ENCODE results near the gene UNC45B. TPM values are rescaled to one million over a fixed set of nuclear protein-coding genes. Genes with fewer than 3 reads are reported as not detected.

UNC45B gene
- total RNA-seq, 3 donors from 2014 or later (not counting 1 experiment from before 2014, with no cell fraction given): 0.78 to 1.4 (median 1.2) TPM

- intact Hi-C loops (cut with micrococcal nuclease): no loop called here
- H3K27me3 Mint-ChIP-seq (ENCODE audit: low read depth in 2 of 2): no peaks in the 10 kb centered on the region
- peaks cover 53 to 58% of the 10 kb centered on the region in 2 donors for H3K4me1 Mint-ChIP-seq
- no peaks in the 10 kb centered on the region for H3K27me3 ChIP-seq (ENCODE audit: control insufficient read depth, insufficient read depth, low read length)
- H3K27ac Mint-ChIP-seq: no peak overlapping the region
- no peak overlapping the region for H3K4me3 Mint-ChIP-seq
- H3K36me3 Mint-ChIP-seq: no peaks in the 10 kb centered on the region
- H3K36me3 ChIP-seq (ENCODE audit: control insufficient read depth, insufficient read depth, low read length): no peaks in the 10 kb centered on the region
- 88% methylated on average over 5 of the region's 6 CpGs for WGBS (ENCODE audit: insufficient coverage)
- no peaks in the 10 kb centered on the region for H3K9me3 Mint-ChIP-seq
- no peak overlapping the region for H3K27ac ChIP-seq (ENCODE audit: low read length)
- H3K4me1 ChIP-seq (ENCODE audit: control insufficient read depth, insufficient read depth, low read length): peaks cover 24% of the 10 kb centered on the region
- H3K9me3 ChIP-seq (ENCODE audit: control insufficient read depth, insufficient read depth, low read length): no peaks in the 10 kb centered on the region
- DNase-seq (no peak), ATAC-seq (no peak)
- TF ChIP-seq CTCF (IDR thresholded peaks at IDR 0.05): no peak
- H3K4me3 ChIP-seq (ENCODE audit: low read length): no peak overlapping the region
These were observed 35.7 kb downstream of the UNC45B start for GRCh38 chr17:35183332-35183731.

GRCh38 chr17:35184274-35184673 lies 36.7 kb downstream of the UNC45B start:
- H3K36me3 ChIP-seq (ENCODE audit: control insufficient read depth, insufficient read depth, low read length): no peaks in the 10 kb centered on the region
- H3K4me1 Mint-ChIP-seq: peaks cover 54 to 55% of the 10 kb centered on the region in 2 donors
- intact Hi-C loops (cut with micrococcal nuclease): no loop called here
- no peaks in the 10 kb centered on the region for H3K27me3 ChIP-seq (ENCODE audit: control insufficient read depth, insufficient read depth, low read length)
- no peaks in the 10 kb centered on the region for H3K9me3 Mint-ChIP-seq
- no peak for DNase-seq
- peaks cover 24% of the 10 kb centered on the region for H3K4me1 ChIP-seq (ENCODE audit: control insufficient read depth, insufficient read depth, low read length)
- H3K27ac ChIP-seq (ENCODE audit: low read length): no peak overlapping the region
- H3K9me3 ChIP-seq (ENCODE audit: control insufficient read depth, insufficient read depth, low read length): no peaks in the 10 kb centered on the region
- H3K4me3 ChIP-seq (ENCODE audit: low read length): no peak overlapping the region
- ATAC-seq: peak; percentile 66 to 90 (median 67)
- no peaks in the 10 kb centered on the region for H3K36me3 Mint-ChIP-seq
- no peak overlapping the region for H3K4me3 Mint-ChIP-seq
- WGBS (ENCODE audit: insufficient coverage): 35% methylated on average over 2 of the region's 3 CpGs
- TF ChIP-seq CTCF (IDR thresholded peaks at IDR 0.05): no peak
- no peaks in the 10 kb centered on the region for H3K27me3 Mint-ChIP-seq (ENCODE audit: low read depth in 2 of 2)
- H3K27ac Mint-ChIP-seq: peak overlapping the region in 1 of 2 donors; percentile 39

- Histone ChIP-seq H3K4me1 (ENCODE audit: control insufficient read depth, insufficient read depth, low read length) (peaks cover 21% of the 10 kb centered on the region), H3K27me3 (ENCODE audit: control insufficient read depth, insufficient read depth, low read length) (no peaks in the 10 kb centered on the region), H3K27ac (ENCODE audit: low read length) (no peak overlapping the region), H3K36me3 (ENCODE audit: control insufficient read depth, insufficient read depth, low read length) (no peaks in the 10 kb centered on the region), H3K9me3 (ENCODE audit: control insufficient read depth, insufficient read depth, low read length) (no peaks in the 10 kb centered on the region), H3K4me3 (ENCODE audit: low read length) (no peak overlapping the region)
- H3K4me3 Mint-ChIP-seq: no peak overlapping the region
- TF ChIP-seq CTCF (IDR thresholded peaks at IDR 0.05): no peak
- intact Hi-C loops (cut with micrococcal nuclease): no loop called here
- peaks cover 46 to 48% of the 10 kb centered on the region in 2 donors for H3K4me1 Mint-ChIP-seq
- peak; percentile 47 to 72 (median 71) for ATAC-seq
- no peaks in the 10 kb centered on the region for H3K27me3 Mint-ChIP-seq (ENCODE audit: low read depth in 2 of 2)
- no peaks in the 10 kb centered on the region for H3K9me3 Mint-ChIP-seq
- H3K27ac Mint-ChIP-seq: peak overlapping the region; percentile 8 to 35
- 19% methylated on average over 1 of the region's 1 CpG for WGBS (ENCODE audit: insufficient coverage)
- DNase-seq: no peak
- no peaks in the 10 kb centered on the region for H3K36me3 Mint-ChIP-seq
These were observed 38.2 kb downstream of the UNC45B start for GRCh38 chr17:35185849-35186248.

GRCh38 chr17:35187481-35187880 lies 39.9 kb downstream of the UNC45B start:
- DNase-seq: no peak
- no peak for TF ChIP-seq CTCF (IDR thresholded peaks at IDR 0.05)
- no peaks in the 10 kb centered on the region for H3K36me3 ChIP-seq (ENCODE audit: control insufficient read depth, insufficient read depth, low read length)
- H3K27ac ChIP-seq (ENCODE audit: low read length): no peak overlapping the region
- no peaks in the 10 kb centered on the region for H3K27me3 ChIP-seq (ENCODE audit: control insufficient read depth, insufficient read depth, low read length)
- WGBS (ENCODE audit: insufficient coverage): 100% methylated on average over 1 of the region's 2 CpGs
- H3K27me3 Mint-ChIP-seq (ENCODE audit: low read depth in 2 of 2): no peaks in the 10 kb centered on the region
- no peak overlapping the region for H3K27ac Mint-ChIP-seq
- H3K4me3 Mint-ChIP-seq: no peak overlapping the region
- H3K9me3 Mint-ChIP-seq: no peaks in the 10 kb centered on the region
- H3K9me3 ChIP-seq (ENCODE audit: control insufficient read depth, insufficient read depth, low read length): no peaks in the 10 kb centered on the region
- no peak overlapping the region for H3K4me3 ChIP-seq (ENCODE audit: low read length)
- H3K36me3 Mint-ChIP-seq: no peaks in the 10 kb centered on the region
- H3K4me1 ChIP-seq (ENCODE audit: control insufficient read depth, insufficient read depth, low read length): peaks cover 21% of the 10 kb centered on the region
- peaks cover 46 to 52% of the 10 kb centered on the region in 2 donors for H3K4me1 Mint-ChIP-seq
- no peak for ATAC-seq
- intact Hi-C loops (cut with micrococcal nuclease): no loop called here

Data from natural killer cell (primary cell).